ENCODE data around the gene GALNT9.
"Not testable (repeated sequence)": the region's sequence is repeated elsewhere in the genome, so short reads cannot be mapped to it uniquely, and the experiment has no call there.

Gene GALNT9

GRCh38 chr12:132152953-132153352 lies 176.4 kb downstream of the GALNT9 start:
- DNase-seq = no peak

GRCh38 chr12:132152411-132152821 lies 177.0 kb downstream of the GALNT9 start:
- DNase-seq = no peak

GRCh38 chr12:132151766-132152410 lies 177.5 kb downstream of the GALNT9 start:
- DNase-seq = no peak

GRCh38 chr12:132151145-132151765 lies 178.1 kb downstream of the GALNT9 start:
- DNase-seq = no peak

GRCh38 chr12:132150780-132151144 lies 178.6 kb downstream of the GALNT9 start:
- no peak for DNase-seq

GRCh38 chr12:132149526-132149925 lies 179.9 kb downstream of the GALNT9 start:
- not testable (repeated sequence) for DNase-seq

GRCh38 chr12:132148368-132149045 lies 180.9 kb downstream of the GALNT9 start:
- DNase-seq = no peak

- no peak for DNase-seq
These were observed 181.7 kb downstream of the GALNT9 start for GRCh38 chr12:132147423-132148367.

- no peak for DNase-seq
These were observed 182.5 kb downstream of the GALNT9 start for GRCh38 chr12:132146772-132147422.
